WTC11 (cell line): ENCODE measurements around the gene AFF3. TPM values are rescaled to one million over a fixed set of nuclear protein-coding genes. Genes with fewer than 3 reads are reported as not detected.

ENCODE experiments used
- ATAC-seq: fragments of 200-7000 bp; cut with Tn5 transposase; 2 replicates; pipeline ENCODE4 v1.10.0; 2021; ENCODE audit warnings: mild to moderate bottlenecking, moderate library complexity
- CTCF ChIA-PET: fragments of 300-600 bp; sonication (Branson Sonifier 250); formaldehyde crosslinking; loops from one replicate; lab custom pipeline; 2021; ENCODE audit warnings: antibody characterized with exemption; lab: Charles Lee
- POLR2A ChIA-PET: fragments of 350-600 bp; sonication (Branson Sonifier 250); formaldehyde crosslinking; loops from one replicate; lab custom pipeline; 2021; ENCODE audit warnings: antibody characterized with exemption; lab: Charles Lee
- DNase-seq: peaks from one replicate; pipeline ENCODE4 v3.0.0; 2021; ENCODE audit warnings: low spot score
- H3K27ac Mint-ChIP-seq: 2 replicates; pipeline ENCODE4 v1.8.0; 2021; ENCODE audit warnings: mixed read lengths
- H3K27me3 Mint-ChIP-seq: 2 replicates; pipeline ENCODE4 v1.8.0; 2021; ENCODE audit warnings: low read depth, mild to moderate bottlenecking, moderate library complexity, mixed read lengths
- H3K36me3 Mint-ChIP-seq: 2 replicates; pipeline ENCODE4 v1.8.0; 2021; ENCODE audit warnings: mixed read lengths
- H3K4me1 Mint-ChIP-seq: 2 replicates; pipeline ENCODE4 v1.8.0; 2022; ENCODE audit warnings: mixed read lengths
- H3K4me3 Mint-ChIP-seq: 2 replicates; pipeline ENCODE4 v1.8.0; 2021; ENCODE audit warnings: mild to moderate bottlenecking, moderate library complexity, mixed read lengths
- H3K9me3 Mint-ChIP-seq: 2 replicates; pipeline ENCODE4 v1.8.0; 2021; ENCODE audit warnings: mixed read lengths
- ATF2 ChIP-seq: sonication (generic); formaldehyde crosslinking; IDR thresholded peaks from 2 replicates; pipeline ENCODE4 v1.8.1; 2022; ENCODE audit warnings: low read depth, missing genetic modification reagents, borderline replicate concordance
- E2F1 ChIP-seq: sonication (generic); formaldehyde crosslinking; IDR thresholded peaks from 2 replicates; pipeline ENCODE4 v1.8.0; 2022; ENCODE audit warnings: mild to moderate bottlenecking, missing genetic modification reagents
- HMGA2 ChIP-seq: fragments of 250-450 bp; sonication (Bioruptor Pico); IDR thresholded peaks from 2 replicates; pipeline ENCODE4 v1.4.0; 2021; ENCODE audit warnings: mild to moderate bottlenecking, moderate library complexity
- MLX ChIP-seq: sonication (generic); formaldehyde crosslinking; IDR thresholded peaks from 2 replicates; pipeline ENCODE4 v1.8.1; 2023; ENCODE audit warnings: mild to moderate bottlenecking, missing genetic modification reagents, moderate library complexity
- NR3C1 ChIP-seq: sonication (generic); formaldehyde crosslinking; conservative IDR thresholded peaks from 2 replicates; pipeline ENCODE4 v1.8.1; 2023; ENCODE audit warnings: low read depth, mild to moderate bottlenecking, missing genetic modification reagents
- PRRX2 ChIP-seq: fragments of 250-450 bp; sonication (Bioruptor Pico); IDR thresholded peaks from 2 replicates; pipeline ENCODE4 v1.8.0; 2021; ENCODE audit warnings: mild to moderate bottlenecking
- RELA ChIP-seq: sonication (generic); formaldehyde crosslinking; IDR thresholded peaks from 2 replicates; pipeline ENCODE4 v1.8.1; 2022; ENCODE audit warnings: missing genetic modification reagents, mild to moderate bottlenecking, borderline replicate concordance
- SMAD4 ChIP-seq: sonication (generic); formaldehyde crosslinking; IDR thresholded peaks from 2 replicates; pipeline ENCODE4 v1.8.0; 2022; ENCODE audit warnings: mild to moderate bottlenecking, missing genetic modification reagents
- TEAD4 ChIP-seq: sonication (generic); formaldehyde crosslinking; IDR thresholded peaks from 2 replicates; pipeline ENCODE4 v1.8.0; 2022; ENCODE audit warnings: mild to moderate bottlenecking, missing genetic modification reagents
- ZNF121 ChIP-seq: sonication (generic); formaldehyde crosslinking; IDR thresholded peaks from 2 replicates; pipeline ENCODE4 v1.8.0; 2023; ENCODE audit warnings: missing genetic modification reagents
- ZNF263 ChIP-seq: sonication (generic); formaldehyde crosslinking; IDR thresholded peaks from 2 replicates; pipeline ENCODE4 v1.8.1; 2022; ENCODE audit warnings: low read depth, mild to moderate bottlenecking, moderate library complexity, missing genetic modification reagents
- ZNF317 ChIP-seq: sonication (generic); formaldehyde crosslinking; IDR thresholded peaks from 2 replicates; pipeline ENCODE4 v1.8.1; 2023; ENCODE audit warnings: low read depth, mild to moderate bottlenecking, moderate library complexity, missing genetic modification reagents, borderline replicate concordance
- ZNF416 ChIP-seq: fragments of 250-450 bp; sonication (Bioruptor Pico); IDR thresholded peaks from 2 replicates; pipeline ENCODE4 v1.9.0; 2021; ENCODE audit warnings: mild to moderate bottlenecking, inconsistent platforms
- total RNA-seq: library from RNA; stranded (reverse); gene quantifications from 3 replicates; pipeline ENCODE4 v1.2.3, GENCODE V29; 2021
- TF ChIP-seq, protein P1 (sequence below): sonication (generic); formaldehyde crosslinking; IDR thresholded peaks from 2 replicates; pipeline ENCODE4 v1.8.0; 2022; ENCODE audit warnings: mild to moderate bottlenecking, missing genetic modification reagents
- TF ChIP-seq, protein P2 (sequence below): sonication (generic); formaldehyde crosslinking; IDR thresholded peaks from 2 replicates; pipeline ENCODE4 v1.8.1; 2023; ENCODE audit warnings: mild to moderate bottlenecking, missing genetic modification reagents
- TF ChIP-seq, protein P3 (sequence below): sonication (generic); formaldehyde crosslinking; IDR thresholded peaks from 2 replicates; pipeline ENCODE4 v1.8.0; 2022; ENCODE audit warnings: mild to moderate bottlenecking, missing genetic modification reagents
- TF ChIP-seq, protein P4 (sequence below): fragments of 250-450 bp; sonication (Bioruptor Pico); IDR thresholded peaks from 2 replicates; pipeline ENCODE4 v1.9.0; 2021; ENCODE audit warnings: mild to moderate bottlenecking

Gene AFF3
- total RNA-seq, 1 experiment from 2014 or later: 1.2 TPM

- H3K27ac Mint-ChIP-seq: no peak overlapping the region
- CTCF ChIA-PET: interaction anchor here (1.6 to 2.1 kb wide), 2 partner anchors 381 kb away, joined by 5 read pairs; no protein-coding TSS in a partner anchor
- H3K4me1 Mint-ChIP-seq: peaks cover 9% of the 10 kb centered on the region
- H3K27me3 Mint-ChIP-seq: no peaks in the 10 kb centered on the region
- POLR2A ChIA-PET: no interaction called here
- TF ChIP-seq RELA (CRISPR knock-in tag): no peak
- TF ChIP-seq, protein P1, sequence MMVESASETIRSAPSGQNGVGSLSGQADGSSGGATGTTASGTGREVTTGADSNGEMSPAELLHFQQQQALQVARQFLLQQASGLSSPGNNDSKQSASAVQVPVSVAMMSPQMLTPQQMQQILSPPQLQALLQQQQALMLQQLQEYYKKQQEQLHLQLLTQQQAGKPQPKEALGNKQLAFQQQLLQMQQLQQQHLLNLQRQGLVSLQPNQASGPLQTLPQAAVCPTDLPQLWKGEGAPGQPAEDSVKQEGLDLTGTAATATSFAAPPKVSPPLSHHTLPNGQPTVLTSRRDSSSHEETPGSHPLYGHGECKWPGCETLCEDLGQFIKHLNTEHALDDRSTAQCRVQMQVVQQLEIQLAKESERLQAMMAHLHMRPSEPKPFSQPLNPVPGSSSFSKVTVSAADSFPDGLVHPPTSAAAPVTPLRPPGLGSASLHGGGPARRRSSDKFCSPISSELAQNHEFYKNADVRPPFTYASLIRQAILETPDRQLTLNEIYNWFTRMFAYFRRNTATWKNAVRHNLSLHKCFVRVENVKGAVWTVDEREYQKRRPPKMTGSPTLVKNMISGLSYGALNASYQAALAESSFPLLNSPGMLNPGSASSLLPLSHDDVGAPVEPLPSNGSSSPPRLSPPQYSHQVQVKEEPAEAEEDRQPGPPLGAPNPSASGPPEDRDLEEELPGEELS (CRISPR knock-in tag): no peak
- ATAC-seq: peak; percentile 47
- H3K4me3 Mint-ChIP-seq: no peak overlapping the region
- no peaks in the 10 kb centered on the region for H3K9me3 Mint-ChIP-seq
- no peak for DNase-seq
- no peaks in the 10 kb centered on the region for H3K36me3 Mint-ChIP-seq
These were observed 260.3 kb downstream of the AFF3 start for GRCh38 chr2:99881901-99882591.

DNA sequence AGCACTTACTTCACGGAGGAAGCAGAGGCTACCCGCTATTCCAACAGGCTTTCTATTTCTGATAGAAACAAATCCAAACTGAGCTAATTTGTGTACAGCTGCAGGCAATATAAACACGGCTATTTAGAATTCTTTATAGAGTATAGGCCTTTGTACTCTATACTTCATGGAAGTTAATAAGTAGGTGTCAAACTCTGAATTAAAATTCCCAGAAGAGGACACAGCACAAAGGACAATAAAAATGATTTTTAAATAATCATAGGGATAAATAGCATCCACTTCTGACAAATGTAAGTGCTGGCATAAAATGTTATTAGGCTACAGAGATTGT, 261.5 kb downstream of the AFF3 start:
- H3K27me3 Mint-ChIP-seq: no peaks in the 10 kb centered on the region
- POLR2A ChIA-PET: no interaction called here
- DNase-seq: no peak
- no peak overlapping the region for H3K4me3 Mint-ChIP-seq
- TF ChIP-seq SMAD4 (CRISPR knock-in tag): no peak
- no peak for TF ChIP-seq ZNF263 (CRISPR knock-in tag)
- TF ChIP-seq, protein P2, sequence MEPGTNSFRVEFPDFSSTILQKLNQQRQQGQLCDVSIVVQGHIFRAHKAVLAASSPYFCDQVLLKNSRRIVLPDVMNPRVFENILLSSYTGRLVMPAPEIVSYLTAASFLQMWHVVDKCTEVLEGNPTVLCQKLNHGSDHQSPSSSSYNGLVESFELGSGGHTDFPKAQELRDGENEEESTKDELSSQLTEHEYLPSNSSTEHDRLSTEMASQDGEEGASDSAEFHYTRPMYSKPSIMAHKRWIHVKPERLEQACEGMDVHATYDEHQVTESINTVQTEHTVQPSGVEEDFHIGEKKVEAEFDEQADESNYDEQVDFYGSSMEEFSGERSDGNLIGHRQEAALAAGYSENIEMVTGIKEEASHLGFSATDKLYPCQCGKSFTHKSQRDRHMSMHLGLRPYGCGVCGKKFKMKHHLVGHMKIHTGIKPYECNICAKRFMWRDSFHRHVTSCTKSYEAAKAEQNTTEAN: no peak
- TF ChIP-seq, protein P3, sequence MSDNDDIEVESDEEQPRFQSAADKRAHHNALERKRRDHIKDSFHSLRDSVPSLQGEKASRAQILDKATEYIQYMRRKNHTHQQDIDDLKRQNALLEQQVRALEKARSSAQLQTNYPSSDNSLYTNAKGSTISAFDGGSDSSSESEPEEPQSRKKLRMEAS (CRISPR knock-in tag): no peak
- TF ChIP-seq, protein P4, sequence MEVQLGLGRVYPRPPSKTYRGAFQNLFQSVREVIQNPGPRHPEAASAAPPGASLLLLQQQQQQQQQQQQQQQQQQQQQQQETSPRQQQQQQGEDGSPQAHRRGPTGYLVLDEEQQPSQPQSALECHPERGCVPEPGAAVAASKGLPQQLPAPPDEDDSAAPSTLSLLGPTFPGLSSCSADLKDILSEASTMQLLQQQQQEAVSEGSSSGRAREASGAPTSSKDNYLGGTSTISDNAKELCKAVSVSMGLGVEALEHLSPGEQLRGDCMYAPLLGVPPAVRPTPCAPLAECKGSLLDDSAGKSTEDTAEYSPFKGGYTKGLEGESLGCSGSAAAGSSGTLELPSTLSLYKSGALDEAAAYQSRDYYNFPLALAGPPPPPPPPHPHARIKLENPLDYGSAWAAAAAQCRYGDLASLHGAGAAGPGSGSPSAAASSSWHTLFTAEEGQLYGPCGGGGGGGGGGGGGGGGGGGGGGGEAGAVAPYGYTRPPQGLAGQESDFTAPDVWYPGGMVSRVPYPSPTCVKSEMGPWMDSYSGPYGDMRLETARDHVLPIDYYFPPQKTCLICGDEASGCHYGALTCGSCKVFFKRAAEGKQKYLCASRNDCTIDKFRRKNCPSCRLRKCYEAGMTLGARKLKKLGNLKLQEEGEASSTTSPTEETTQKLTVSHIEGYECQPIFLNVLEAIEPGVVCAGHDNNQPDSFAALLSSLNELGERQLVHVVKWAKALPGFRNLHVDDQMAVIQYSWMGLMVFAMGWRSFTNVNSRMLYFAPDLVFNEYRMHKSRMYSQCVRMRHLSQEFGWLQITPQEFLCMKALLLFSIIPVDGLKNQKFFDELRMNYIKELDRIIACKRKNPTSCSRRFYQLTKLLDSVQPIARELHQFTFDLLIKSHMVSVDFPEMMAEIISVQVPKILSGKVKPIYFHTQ: no peak
- no peak for TF ChIP-seq RELA (CRISPR knock-in tag)
- TF ChIP-seq PRRX2: no peak
- no peak for TF ChIP-seq MLX (CRISPR knock-in tag)
- no peak for TF ChIP-seq ZNF317 (CRISPR knock-in tag)
- TF ChIP-seq HMGA2 (CRISPR knock-in tag): no peak
- H3K9me3 Mint-ChIP-seq: no peaks in the 10 kb centered on the region
- no peak overlapping the region for H3K27ac Mint-ChIP-seq
- CTCF ChIA-PET: interaction anchor here (2.1 kb wide), 1 partner anchor 382 kb away, joined by 5 read pairs; no protein-coding TSS in a partner anchor
- no peak for ATAC-seq
- H3K36me3 Mint-ChIP-seq: no peaks in the 10 kb centered on the region
- H3K4me1 Mint-ChIP-seq: peaks cover 9% of the 10 kb centered on the region

GRCh38 chr2:99880148-99880963, 262.0 kb downstream of the AFF3 start:
- Mint-ChIP-seq H3K27me3 (no peaks in the 10 kb centered on the region), H3K4me3 (no peak overlapping the region), H3K36me3 (no peaks in the 10 kb centered on the region), H3K9me3 (no peaks in the 10 kb centered on the region), H3K4me1 (peaks cover 9% of the 10 kb centered on the region), H3K27ac (no peak overlapping the region)
- DNase-seq (no peak), ATAC-seq (no peak)
- TF ChIP-seq MLX (CRISPR knock-in tag) (no peak), ATF2 (no peak), TEAD4 (no peak), ZNF416 (CRISPR knock-in tag) (no peak), SMAD4 (CRISPR knock-in tag) (no peak), E2F1 (CRISPR knock-in tag) (no peak), ZNF121 (CRISPR knock-in tag) (no peak), NR3C1 (CRISPR knock-in tag) (no peak)
- CTCF ChIA-PET: interaction anchor here (2.1 kb wide), 1 partner anchor 382 kb away, joined by 5 read pairs; no protein-coding TSS in a partner anchor
- POLR2A ChIA-PET: no interaction called here
